GM12892 (cell line): ENCODE data around the gene ACADL.

ENCODE experiments used
- POLR2A ChIP-seq: IDR thresholded peaks from 2 replicates; pipeline ENCODE4 v1.6.1; 2011; ENCODE audit warnings: low read depth, low read length, control low read depth
- POLR2AphosphoS5 ChIP-seq: IDR thresholded peaks from 2 replicates; pipeline ENCODE4 v1.6.1; 2011; ENCODE audit warnings: low read depth, low read length, control low read depth

GRCh38 chr2:210250622-210251021 lies 25.4 kb upstream of the ACADL start:
- TF ChIP-seq POLR2AphosphoS5 (no peak), POLR2A (no peak)
